ENCODE data around the gene ERN1. TPM values are rescaled to one million over a fixed set of nuclear protein-coding genes. Genes with fewer than 3 reads are reported as not detected.

The ERN1 gene
- total and polyA plus RNA-seq, 2 of the 13 experiments (the other 11 are each of a cell fraction or from before 2014, with no cell fraction given) = 6.0 to 12.7 TPM

- TF ChIP-seq ZNF343 (CRISPR knock-in tag; IDR thresholded peaks at IDR 0.05) (peak; percentile 48; the same call in 1 of the 2 replicates), MAFG (CRISPR knock-in tag; IDR thresholded peaks at IDR 0.05) (no peak), HOXD1 (CRISPR knock-in tag; IDR thresholded peaks at IDR 0.05) (no peak; the same call in 1 of the 2 replicates), HOXA5 (CRISPR knock-in tag; IDR thresholded peaks at IDR 0.05) (peak; percentile 71; the same call in 1 of the 2 replicates), SRSF4 (IDR thresholded peaks at IDR 0.05; ENCODE audit: low read depth, low read length, poor library complexity, severe bottlenecking) (no peak), ZMAT5 (CRISPR knock-in tag; IDR thresholded peaks at IDR 0.05; ENCODE audit: borderline replicate concordance, low read depth) (no peak), ELF1 (CRISPR knock-in tag; IDR thresholded peaks at IDR 0.05) (peak; percentile 68), XRCC5 (optimal IDR thresholded peaks at IDR 0.05; ENCODE audit: low read length) (peak; percentile 92), PLRG1 (conservative IDR thresholded peaks at IDR 0.05) (no peak), ZNF501 (CRISPR knock-in tag; IDR thresholded peaks at IDR 0.05) (peak; percentile 45), GLI4 (CRISPR knock-in tag; IDR thresholded peaks at IDR 0.05; ENCODE audit: borderline replicate concordance) (no peak; the same call in 1 of the 2 replicates), CBX2 (IDR thresholded peaks at IDR 0.05; ENCODE audit: low read depth, low read length) (no peak), CBX2 (CRISPR knock-in tag; IDR thresholded peaks at IDR 0.05; ENCODE audit: low read depth) (no peak), HOMEZ (CRISPR knock-in tag; IDR thresholded peaks at IDR 0.05; ENCODE audit: low read depth) (peak; percentile 68; the same call in 1 of the 2 replicates), ZNF547 (CRISPR knock-in tag; IDR thresholded peaks at IDR 0.05) (peak; percentile 68; the same call in 1 of the 2 replicates), ZNF281 (CRISPR knock-in tag; IDR thresholded peaks at IDR 0.05; ENCODE audit: borderline replicate concordance) (peak; percentile 88), ZNF629 (CRISPR knock-in tag; conservative IDR thresholded peaks at IDR 0.05) (no peak), NFYC (CRISPR knock-in tag; IDR thresholded peaks at IDR 0.05) (0 out of 2 replicates have a peak, but pooled peaks have one; percentile 6), GTF3A (CRISPR knock-in tag; conservative IDR thresholded peaks at IDR 0.05) (no peak), EEA1 (CRISPR knock-in tag; IDR thresholded peaks at IDR 0.05; ENCODE audit: borderline replicate concordance) (no peak), ZNF329 (CRISPR knock-in tag; IDR thresholded peaks at IDR 0.05; ENCODE audit: low read depth) (no peak)
These were observed 26.0 kb upstream of the ERN1 start (continued) for GRCh38 chr17:64155751-64156544.

Data from HepG2 (cell line).